Stimulated activated CD4-positive, alpha-beta T cell treated with anti-CD3 and anti-CD28 coated beads, Interleukin-2, amount 100 ng/mL, for 24 hours (primary cell): ENCODE data around the gene ZNF862.
"Not testable (repeated sequence)": the region's sequence is repeated elsewhere in the genome, so short reads cannot be mapped to it uniquely, and the experiment has no call there.

ENCODE experiments used
- DNase-seq, 2 donors: peaks; one replicate each; pipeline ENCODE4 v3.0.0-alpha.2; 2020

The ZNF862 gene

DNA sequence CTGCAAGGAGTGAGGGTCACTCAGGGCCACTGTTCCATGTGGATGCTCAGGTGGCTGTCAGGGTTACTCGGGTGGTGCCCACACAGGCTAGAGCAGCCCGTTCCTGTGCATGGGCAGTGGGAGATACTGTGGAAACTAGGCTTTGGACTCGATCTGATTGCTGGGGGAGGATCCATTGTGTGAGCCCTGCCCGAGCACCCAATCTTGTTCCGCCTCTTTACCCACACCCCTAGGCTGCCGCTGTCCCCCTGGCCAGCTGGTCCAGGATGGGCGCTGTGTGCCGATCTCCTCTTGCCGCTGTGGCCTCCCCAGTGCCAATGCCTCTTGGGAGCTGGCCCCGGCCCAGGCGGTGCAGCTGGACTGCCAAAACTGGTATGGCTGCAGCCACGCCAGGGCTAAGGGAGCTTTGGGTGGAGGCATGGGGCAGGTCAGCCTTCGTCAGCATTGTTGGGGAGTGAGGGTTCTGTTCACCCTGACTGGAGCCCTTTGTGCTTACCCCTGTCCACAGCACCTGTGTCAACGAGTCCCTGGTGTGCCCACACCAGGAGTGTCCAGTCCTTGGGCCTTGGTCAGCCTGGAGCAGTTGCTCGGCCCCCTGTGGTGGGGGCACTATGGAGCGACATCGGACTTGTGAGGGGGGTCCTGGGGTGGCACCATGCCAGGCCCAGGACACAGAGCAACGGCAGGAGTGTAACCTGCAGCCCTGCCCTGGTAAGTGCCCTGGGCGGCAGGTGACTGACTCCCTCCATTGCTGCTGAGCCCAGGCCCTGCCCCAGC is 12.4 kb upstream of the ZNF862 start:
- DNase-seq: no peak

DNA sequence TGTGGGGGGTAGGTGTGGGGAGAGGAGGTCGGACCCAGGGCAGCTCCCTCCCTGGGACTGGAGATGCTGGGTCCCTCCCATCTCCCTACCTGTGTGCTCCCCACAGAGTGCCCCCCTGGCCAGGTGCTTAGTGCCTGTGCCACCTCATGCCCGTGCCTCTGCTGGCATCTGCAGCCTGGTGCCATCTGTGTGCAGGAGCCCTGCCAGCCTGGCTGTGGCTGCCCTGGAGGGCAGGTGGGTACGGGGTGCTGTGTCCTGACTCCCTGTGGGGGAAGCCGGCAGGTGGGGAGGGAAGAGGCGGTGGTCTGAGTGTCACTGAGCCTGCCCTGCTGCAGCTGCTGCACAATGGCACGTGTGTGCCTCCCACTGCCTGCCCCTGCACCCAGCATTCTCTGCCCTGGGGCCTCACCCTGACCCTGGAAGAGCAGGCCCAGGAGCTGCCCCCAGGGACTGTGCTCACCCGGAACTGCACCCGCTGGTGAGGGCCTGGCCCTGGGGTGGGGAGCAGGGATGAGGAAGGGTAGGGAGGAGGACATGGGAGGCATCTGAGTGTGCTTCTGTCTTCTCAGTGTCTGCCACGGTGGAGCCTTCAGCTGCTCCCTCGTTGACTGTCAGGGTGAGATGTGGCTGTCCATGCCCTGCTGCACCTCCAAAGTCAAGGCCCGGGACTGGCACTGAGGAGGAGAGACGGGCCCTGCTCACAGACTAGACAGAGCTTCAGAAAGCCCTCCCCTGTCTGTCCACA is 11.7 kb upstream of the ZNF862 start:
- no peak for DNase-seq

DNA sequence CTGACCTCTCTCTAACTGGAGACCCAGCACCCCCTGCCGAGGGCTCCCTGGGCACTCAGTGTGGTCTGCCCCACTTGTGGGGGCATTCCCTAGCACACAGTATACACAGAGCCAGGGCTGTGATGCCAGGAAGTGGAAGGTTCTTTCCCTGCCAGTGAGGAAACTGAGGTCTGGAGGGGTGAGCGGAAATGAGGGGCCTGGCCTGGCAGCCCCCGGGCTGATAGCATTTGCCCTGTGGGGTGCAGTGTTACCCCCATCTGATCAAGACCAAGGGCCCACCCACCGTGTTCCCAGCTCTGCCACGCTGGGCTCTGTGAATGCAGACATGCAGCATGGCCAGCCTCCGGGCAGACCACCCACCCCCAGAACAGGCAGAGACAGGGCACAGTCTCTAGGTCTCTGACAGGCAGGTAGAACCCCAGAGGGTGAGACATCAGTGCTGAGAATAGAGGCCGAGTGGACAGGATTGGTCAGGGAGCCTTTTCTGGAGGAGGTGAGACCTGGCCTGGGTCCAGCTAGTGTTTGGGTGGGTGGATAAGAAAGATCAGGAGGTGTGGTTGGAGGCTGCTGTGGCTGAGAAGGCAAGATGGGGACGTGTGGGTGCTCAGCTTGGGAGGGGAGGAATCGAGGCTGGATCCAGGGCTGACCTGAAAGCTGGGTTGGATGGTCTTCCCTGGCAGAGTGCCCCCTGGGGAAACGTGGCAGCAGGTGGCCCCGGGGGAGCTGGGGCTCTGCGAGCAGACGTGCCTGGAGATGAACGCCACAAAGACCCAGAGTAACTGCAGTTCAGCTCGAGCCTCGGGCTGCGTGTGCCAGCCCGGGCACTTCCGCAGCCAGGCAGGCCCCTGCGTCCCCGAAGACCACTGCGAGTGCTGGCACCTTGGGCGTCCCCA is 10.8 kb upstream of the ZNF862 start:
- DNase-seq: no peak

DNA sequence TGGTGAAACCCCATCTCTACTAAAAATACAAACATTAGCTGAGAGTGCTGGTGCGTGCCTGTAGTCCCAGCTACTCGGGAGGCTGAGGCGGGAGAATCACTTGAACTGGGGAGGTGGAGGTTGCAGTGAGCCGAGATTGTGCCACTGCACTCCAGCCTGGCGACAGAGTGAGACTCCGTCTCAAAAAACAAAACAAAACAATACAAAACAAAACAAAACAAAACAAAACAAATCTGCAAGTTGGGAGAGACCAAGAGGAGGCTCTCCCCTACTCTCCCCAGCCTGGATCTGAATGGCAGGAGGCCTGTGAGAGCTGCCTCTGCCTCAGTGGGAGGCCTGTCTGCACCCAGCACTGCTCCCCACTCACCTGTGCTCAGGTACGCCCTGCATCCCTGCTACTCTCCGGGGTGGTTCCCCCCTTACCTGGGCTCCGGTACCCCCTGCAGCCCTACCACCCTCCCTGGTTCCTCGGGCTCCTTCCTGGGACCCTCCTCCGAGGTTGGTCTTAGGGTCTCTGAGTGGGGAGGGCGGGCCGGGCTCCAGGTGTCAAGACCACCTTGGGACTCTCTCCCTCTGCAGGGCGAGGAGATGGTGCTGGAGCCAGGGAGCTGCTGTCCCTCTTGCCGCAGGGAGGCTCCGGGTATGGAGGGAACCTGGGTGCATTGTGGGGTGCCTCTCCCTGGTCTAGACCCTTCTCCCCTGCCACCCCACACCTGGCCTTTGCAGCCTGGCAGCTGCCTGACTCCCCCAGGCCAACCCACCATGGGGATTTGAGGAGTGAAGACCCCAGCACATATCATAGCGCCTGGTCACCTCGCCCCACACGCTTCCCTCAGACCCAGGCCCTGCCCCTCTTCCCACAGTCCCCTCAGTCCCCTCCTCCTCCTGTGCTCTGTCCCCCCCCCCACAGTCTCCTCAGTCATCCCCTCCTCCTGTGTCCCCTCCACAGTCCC is 9.5 kb upstream of the ZNF862 start:
- DNase-seq: no peak

DNA sequence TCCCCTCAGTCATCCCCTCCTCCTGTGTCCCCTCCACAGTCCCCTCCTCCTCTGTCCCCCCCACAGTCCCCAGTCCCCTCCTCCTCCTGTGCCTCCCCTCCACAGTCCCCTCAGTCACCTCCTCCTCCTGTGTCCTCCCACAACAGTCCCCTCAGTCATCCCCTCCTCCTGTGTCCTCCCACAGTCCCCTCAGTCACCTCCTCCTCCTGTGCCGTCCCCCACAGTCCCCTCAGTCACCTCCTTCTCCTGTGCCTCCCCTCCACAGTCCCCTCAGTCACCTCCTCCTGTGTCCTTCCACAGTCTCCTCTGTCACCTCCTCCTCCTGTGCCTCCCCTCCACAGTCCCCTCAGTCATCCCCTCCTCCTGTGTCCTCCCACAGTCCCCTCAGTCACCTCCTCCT is 7.6 kb upstream of the ZNF862 start:
- DNase-seq: not testable (repeated sequence)

DNA sequence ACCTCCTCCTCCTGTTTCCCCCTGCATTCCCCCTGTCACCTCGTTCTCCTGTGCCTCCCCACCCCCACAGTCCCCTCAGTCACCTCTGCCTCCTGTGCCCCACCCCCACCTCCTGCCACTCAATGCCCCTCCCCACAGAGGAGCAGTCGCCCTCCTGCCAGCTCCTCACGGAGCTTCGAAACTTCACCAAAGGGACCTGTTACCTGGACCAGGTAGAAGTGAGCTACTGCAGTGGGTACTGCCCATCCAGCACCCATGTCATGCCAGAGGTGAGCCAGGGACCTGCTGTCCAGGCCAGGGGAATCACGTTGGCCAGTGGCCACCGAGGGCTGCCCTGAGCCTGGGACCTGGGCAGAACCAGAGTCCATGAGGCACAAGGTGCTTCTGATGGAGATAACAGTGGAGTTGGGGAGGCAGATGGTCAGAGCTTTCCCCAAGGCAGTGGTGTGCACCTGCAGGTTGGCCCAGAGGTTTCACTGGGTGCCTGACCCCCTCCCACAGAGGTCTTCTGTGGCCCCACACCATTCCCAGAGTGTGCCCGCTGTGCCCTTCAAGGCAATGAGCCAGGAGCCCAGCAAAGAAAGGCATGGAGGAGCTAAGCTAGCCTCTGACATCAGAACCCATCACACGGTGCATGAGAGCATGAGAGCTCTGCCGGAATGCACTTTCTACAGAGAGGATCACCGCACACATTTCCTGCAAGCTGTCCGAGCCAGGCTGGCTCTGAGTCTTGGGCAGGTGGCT is 7.0 kb upstream of the ZNF862 start:
- DNase-seq: no peak

DNA sequence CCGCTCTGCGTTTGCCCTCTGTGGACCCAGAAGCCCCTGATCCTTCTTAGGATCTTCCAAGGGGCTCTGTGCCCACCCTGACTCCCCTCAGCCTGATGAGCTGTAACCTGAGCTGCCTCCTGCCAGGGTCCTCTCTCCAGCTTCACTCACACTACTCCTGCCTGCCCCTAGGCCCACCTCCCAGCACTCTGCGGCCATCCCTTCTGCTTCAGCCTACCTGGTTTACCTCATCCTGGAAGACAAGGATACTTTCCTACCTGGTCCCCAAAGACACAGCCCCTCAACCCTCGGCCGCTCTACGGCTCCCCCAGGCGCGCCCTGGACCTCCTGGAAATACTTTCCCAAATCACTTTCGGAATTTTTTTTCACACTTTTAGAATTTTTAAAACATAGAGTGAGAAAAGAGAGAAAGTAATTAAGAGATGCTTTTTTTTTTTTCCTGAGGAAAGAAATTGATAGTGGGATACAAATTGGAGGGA is 6.4 kb upstream of the ZNF862 start:
- no peak for DNase-seq

DNA sequence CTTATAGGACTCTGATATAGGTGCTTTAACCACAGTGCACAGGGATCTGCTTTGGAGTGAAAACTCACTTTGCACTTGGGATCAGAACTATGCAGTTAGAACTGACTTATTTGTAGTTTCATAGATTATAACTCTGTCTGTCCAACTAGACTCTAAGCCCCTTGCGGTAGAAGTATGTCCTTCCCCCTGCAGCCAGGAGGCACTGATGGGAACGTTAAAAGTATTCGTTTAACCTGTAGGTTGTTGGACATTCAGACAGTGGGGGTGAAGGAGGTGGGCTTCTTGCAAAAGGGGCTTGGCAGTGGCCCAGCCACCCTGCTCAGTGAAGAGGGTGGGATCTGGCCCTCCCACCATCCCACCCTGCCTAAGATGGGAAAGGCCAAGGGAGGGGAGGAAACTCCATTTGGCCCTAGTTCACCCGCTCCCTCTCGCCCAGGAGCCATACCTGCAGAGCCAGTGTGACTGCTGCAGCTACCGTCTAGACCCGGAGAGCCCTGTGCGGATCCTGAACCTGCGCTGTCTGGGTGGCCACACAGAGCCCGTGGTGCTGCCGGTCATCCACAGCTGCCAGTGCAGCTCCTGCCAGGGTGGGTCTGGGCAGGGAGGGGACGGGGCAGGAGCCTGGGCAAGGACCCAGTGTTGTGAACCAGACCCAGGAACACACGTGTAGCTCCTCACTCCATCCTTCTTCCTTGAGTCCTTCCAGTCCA is 5.7 kb upstream of the ZNF862 start:
- DNase-seq: no peak

- no peak for DNase-seq
These were observed 4.6 kb upstream of the ZNF862 start for GRCh38 chr7:149833495-149834130.

GRCh38 chr7:149834601-149835000 is 3.6 kb upstream of the ZNF862 start:
- DNase-seq: no peak

GRCh38 chr7:149836434-149836833 is 1.7 kb upstream of the ZNF862 start:
- no peak for DNase-seq

- DNase-seq: no peak
These were observed 481 bp upstream of the ZNF862 start for GRCh38 chr7:149837564-149838223.

- DNase-seq: no peak
These were observed 825 bp downstream of the ZNF862 start for GRCh38 chr7:149838992-149839408.

- DNase-seq: no peak
These were observed 1.8 kb downstream of the ZNF862 start for GRCh38 chr7:149839933-149840332.

GRCh38 chr7:149843566-149843965 is 5.4 kb downstream of the ZNF862 start:
- no peak for DNase-seq

- DNase-seq: no peak
These were observed 6.3 kb downstream of the ZNF862 start for GRCh38 chr7:149844445-149844844.

- DNase-seq: no peak
These were observed 7.2 kb downstream of the ZNF862 start for GRCh38 chr7:149845257-149845980.

DNA sequence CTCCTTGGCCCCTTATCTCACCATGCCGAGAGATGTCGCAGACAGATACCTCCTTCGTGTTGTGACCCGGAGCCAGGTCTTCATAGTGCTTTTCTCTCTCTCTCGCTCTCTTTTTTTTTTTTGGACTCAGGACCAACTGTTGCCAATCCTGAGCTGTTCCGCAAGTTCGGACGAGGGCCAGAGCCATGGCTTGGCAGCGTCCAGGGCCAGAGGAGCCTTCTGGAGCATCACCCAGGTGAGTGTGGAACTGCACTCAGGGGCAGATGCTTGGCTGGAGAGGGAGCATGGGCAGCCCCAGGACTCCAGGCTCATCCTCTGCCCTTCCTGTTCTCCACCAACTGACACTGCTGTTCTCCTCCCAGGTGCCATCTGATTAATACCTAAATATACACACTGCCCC is 7.8 kb downstream of the ZNF862 start:
- no peak for DNase-seq
